Common myeloid progenitor, CD34-positive (primary cell): Measurements from ENCODE around the gene IP6K3.

Experiments
- CTCF ChIA-PET: fragments of 350-600 bp; sonication (Branson Sonifier 250); formaldehyde crosslinking; loops from one replicate; lab custom pipeline; 2021; ENCODE audit warnings: antibody characterized with exemption; lab: Charles Lee
- POLR2A ChIA-PET: fragments of 350-600 bp; sonication (Branson Sonifier 250); formaldehyde crosslinking; loops from one replicate; lab custom pipeline; 2021; ENCODE audit warnings: antibody characterized with exemption; lab: Charles Lee
- DNase-seq, 3 donors: peaks; one replicate each; pipeline versions ENCODE4 v3.0.0 to v3.0.0-alpha.2; 2013
- H3K27ac ChIP-seq, 2 experiments: 1 replicate in 1 of 2; 2 replicates in 1 of 2; pipeline ENCODE4 v1.7.0; 2013; ENCODE audit warnings: inconsistent platforms in 2 of 2, low read length in 2 of 2, mild to moderate bottlenecking in 2 of 2, low read depth in 1 of 2, moderate library complexity in 1 of 2; ENCODE audit not compliant: severe bottlenecking in 2 of 2, insufficient read depth in 1 of 2, poor library complexity in 1 of 2
- H3K27me3 ChIP-seq, 5 experiments: replicated peaks in 2 of 5; 1 replicate in 3 of 5; 2 replicates in 2 of 5; pipeline versions ENCODE4 v1.6.1 to v1.7.0; 2013; ENCODE audit warnings: low read length in 4 of 5, mild to moderate bottlenecking in 2 of 5, moderate library complexity in 2 of 5, inconsistent platforms in 1 of 5; ENCODE audit not compliant: insufficient read depth in 5 of 5, control insufficient read depth in 4 of 5
- H3K36me3 ChIP-seq, 4 experiments: 1 replicate in 2 of 4; 2 replicates in 2 of 4; pipeline versions ENCODE4 v1.6.1 to v1.7.0; 2013; ENCODE audit warnings: low read length in 3 of 4, control low read depth in 1 of 4, mild to moderate bottlenecking in 1 of 4; ENCODE audit not compliant: control insufficient read depth in 4 of 4, insufficient read depth in 4 of 4
- H3K4me1 ChIP-seq, 4 experiments: 1 replicate in 3 of 4; 2 replicates in 1 of 4; pipeline versions ENCODE4 v1.6.1 to v1.7.1; 2013; ENCODE audit warnings: low read length in 3 of 4, mild to moderate bottlenecking in 3 of 4, control low read depth in 1 of 4, inconsistent platforms in 1 of 4, moderate library complexity in 1 of 4; ENCODE audit not compliant: control insufficient read depth in 4 of 4, insufficient read depth in 4 of 4; ENCODE audit errors: control extremely low read depth in 1 of 4
- H3K4me3 ChIP-seq, 7 experiments: 1 replicate in 4 of 7; 2 replicates in 3 of 7; pipeline versions ENCODE4 v1.5.1 to v1.7.0; 2013; ENCODE audit warnings: mild to moderate bottlenecking in 7 of 7, low read length in 6 of 7, moderate library complexity in 6 of 7, inconsistent platforms in 2 of 7, low read depth in 2 of 7, control low read depth in 1 of 7; ENCODE audit not compliant: insufficient read depth in 4 of 7, control insufficient read depth in 1 of 7; ENCODE audit errors: extremely low read depth in 1 of 7
- H3K9me3 ChIP-seq, 5 experiments: 1 replicate in 4 of 5; 2 replicates in 1 of 5; pipeline versions ENCODE4 v1.6.1 to v1.7.1; 2013; ENCODE audit warnings: low read length in 4 of 5, mild to moderate bottlenecking in 2 of 5, inconsistent platforms in 1 of 5, low read depth in 1 of 5, moderate library complexity in 1 of 5; ENCODE audit not compliant: control insufficient read depth in 4 of 5, insufficient read depth in 2 of 5; ENCODE audit errors: control extremely low read depth in 1 of 5
- WGBS: methylation state at CpG from one replicate; pipeline ENCODE4 v1.1.5; 2013; ENCODE audit not compliant: insufficient coverage; 5-methylcytosine and 5-hydroxymethylcytosine counted together

The IP6K3 gene

DNA sequence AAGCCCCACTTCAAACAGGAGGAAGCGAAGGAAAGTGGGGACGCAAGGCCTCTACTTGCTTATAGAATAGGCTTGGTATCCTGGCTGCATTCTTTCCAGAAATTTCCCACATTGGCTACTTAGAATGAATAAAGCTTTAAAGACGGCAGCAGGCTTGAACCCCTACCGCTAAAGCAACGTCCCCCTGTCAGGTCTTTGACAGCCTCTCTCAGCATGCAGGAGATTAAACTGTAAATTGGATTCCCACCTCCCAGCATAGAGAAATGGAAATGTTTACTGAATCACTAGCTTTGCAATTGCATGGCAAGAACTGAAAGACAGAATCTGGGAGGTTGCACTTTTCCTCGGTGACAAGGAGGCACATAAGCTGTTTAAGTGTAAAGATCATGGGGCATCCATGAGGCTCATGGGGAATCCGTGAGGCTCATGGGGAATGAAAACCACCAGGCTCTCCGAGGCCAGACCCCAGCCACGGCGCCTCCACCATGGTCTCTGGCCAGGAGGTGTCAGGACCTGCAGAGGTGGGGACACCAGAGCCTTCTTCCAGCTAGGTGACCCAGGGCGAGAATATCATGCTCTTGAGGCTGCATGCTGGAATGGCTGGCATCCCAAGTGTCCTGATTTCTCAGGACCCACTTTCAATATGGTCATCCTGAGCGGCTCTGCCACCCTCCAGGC lies 31.9 kb upstream of the IP6K3 start:
- 95% methylated on average over 9 of the region's 12 CpGs for WGBS
- Histone ChIP-seq H3K4me3 (no peak overlapping the region), H3K36me3 (peaks cover 20 to 95% (median 78%) of the 10 kb centered on the region in 4 experiments), H3K27ac (no peak overlapping the region), H3K9me3 (no peaks in the 10 kb centered on the region), H3K4me1 (no peaks in the 10 kb centered on the region), H3K27me3 (no peaks in the 10 kb centered on the region)
- CTCF ChIA-PET: interaction anchor here (0.8 to 8.0 kb wide), 9 partner anchors 8 to 181 kb away, joined by 3 to 54 read pairs (median 4); no protein-coding TSS in a partner anchor
- POLR2A ChIA-PET: no interaction called here
- DNase-seq: no peak

DNA sequence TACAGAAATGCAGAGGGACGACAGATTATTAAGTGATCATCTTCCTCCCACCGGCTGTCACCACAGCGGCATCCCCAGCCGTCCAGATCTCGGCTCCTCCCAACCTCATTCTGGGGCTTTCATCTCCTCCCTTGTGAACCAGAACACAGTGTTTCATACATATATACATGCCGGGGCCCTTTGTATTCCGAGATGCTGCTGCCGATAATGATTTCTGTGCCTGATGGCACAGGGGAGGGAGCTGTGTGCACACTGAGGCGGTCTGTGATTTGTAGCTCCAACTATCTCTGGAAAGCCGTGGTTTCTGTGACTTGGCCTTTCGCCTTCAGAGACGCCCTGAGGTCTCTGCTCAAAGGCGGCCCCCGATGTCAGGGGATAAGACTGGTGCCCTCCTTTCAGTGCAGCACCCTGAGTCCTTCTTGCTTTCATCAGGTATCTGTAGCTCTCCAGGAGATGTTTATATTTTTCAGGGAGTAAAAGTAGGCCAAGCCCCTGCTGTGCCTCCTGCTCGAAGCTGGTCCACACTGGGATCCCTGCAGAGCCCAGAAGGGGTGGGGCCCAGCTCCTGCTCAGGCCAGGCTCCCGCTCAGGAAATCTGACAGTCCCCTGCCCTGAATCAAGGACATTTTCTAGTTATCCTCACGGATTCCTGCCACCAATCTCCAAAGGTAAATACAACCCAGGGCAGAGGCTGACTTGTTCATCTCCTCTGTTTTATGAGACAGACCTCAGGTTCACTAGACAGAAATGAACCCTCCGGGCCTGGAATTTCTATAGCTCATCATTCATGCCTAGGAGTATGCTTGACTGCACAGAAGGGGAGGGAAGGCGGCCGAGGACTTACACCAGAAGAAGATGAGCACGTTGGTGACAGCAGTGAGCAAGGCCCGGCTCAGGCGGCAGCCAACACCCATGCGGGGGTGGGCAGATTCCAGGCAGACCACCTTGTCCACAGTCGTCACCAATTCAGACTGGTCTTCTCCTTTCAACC lies 31.0 kb upstream of the IP6K3 start:
- Histone ChIP-seq H3K9me3 (no peaks in the 10 kb centered on the region), H3K36me3 (peaks cover 15 to 95% (median 75%) of the 10 kb centered on the region in 4 experiments), H3K27me3 (no peaks in the 10 kb centered on the region), H3K4me3 (no peak overlapping the region), H3K27ac (no peak overlapping the region), H3K4me1 (no peaks in the 10 kb centered on the region)
- DNase-seq: no peak
- 97% methylated on average over 24 of the region's 25 CpGs for WGBS
- CTCF ChIA-PET: interaction anchor here (0.9 to 8.0 kb wide), 6 partner anchors 9 to 182 kb away, joined by 3 to 54 read pairs (median 4); no protein-coding TSS in a partner anchor
- POLR2A ChIA-PET: no interaction called here

DNA sequence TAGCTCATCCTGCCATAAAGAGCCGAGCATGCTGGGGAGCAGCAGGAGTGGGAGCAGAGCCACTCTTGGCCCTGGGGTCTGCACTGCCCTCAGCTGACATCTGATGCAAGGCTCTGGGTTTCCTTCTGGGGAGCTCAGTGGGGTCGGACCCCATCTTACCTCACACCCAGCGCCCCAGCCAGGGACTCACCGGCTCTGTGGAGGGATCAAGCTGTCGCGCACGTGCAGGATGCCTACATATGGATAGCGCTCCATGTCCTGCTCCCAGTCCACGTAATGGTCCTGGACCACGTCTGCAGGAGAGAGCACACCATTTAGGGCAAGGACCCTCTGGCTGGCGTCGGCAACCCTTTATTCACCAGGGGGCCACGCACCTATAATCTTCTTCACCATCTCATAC lies 30.1 kb upstream of the IP6K3 start:
- H3K27ac ChIP-seq: no peak overlapping the region
- ChIA-PET POLR2A (no interaction called here), CTCF (interaction anchor here (8.0 kb wide), 1 partner anchor 9 kb away, joined by 54 read pairs; no protein-coding TSS in a partner anchor)
- DNase-seq: no peak
- WGBS: 80% methylated on average over 7 of the region's 13 CpGs
- peaks cover 0 to 1% (median 0%) of the 10 kb centered on the region in 4 experiments for H3K4me1 ChIP-seq
- no peak overlapping the region for H3K4me3 ChIP-seq
- H3K9me3 ChIP-seq: no peaks in the 10 kb centered on the region
- peaks cover 15 to 92% (median 71%) of the 10 kb centered on the region in 4 experiments for H3K36me3 ChIP-seq
- no peaks in the 10 kb centered on the region for H3K27me3 ChIP-seq

DNA sequence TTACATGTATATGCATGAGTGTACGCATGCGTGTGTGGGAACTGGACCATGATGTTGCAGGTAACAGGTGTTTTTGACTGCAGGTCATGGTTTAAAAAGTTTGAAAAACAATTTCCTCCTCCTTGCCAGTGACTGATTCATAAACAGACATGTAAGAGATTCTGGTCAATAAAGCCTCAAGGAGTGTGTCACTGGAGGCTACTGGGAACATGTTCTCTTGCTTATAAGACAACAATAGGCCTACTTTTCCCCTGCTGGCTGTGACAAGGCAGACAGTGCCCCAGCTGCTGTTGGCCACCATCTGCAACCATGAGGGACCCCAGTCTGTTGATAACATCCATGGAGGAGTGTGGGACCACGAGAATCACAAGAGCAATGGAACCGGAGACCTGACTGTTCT lies 29.5 kb upstream of the IP6K3 start:
- DNase-seq: no peak
- Histone ChIP-seq H3K27ac (no peak overlapping the region), H3K4me1 (peaks cover 0 to 4% (median 0%) of the 10 kb centered on the region in 4 experiments), H3K4me3 (no peak overlapping the region), H3K27me3 (no peaks in the 10 kb centered on the region), H3K9me3 (no peaks in the 10 kb centered on the region), H3K36me3 (peaks cover 15 to 86% (median 69%) of the 10 kb centered on the region in 4 experiments)
- 100% methylated on average over 4 of the region's 4 CpGs for WGBS
- POLR2A ChIA-PET: no interaction called here
- CTCF ChIA-PET: interaction anchor here (1.2 to 8.0 kb wide), 2 partner anchors 9 to 191 kb away, joined by 3 to 54 read pairs; no protein-coding TSS in a partner anchor

DNA sequence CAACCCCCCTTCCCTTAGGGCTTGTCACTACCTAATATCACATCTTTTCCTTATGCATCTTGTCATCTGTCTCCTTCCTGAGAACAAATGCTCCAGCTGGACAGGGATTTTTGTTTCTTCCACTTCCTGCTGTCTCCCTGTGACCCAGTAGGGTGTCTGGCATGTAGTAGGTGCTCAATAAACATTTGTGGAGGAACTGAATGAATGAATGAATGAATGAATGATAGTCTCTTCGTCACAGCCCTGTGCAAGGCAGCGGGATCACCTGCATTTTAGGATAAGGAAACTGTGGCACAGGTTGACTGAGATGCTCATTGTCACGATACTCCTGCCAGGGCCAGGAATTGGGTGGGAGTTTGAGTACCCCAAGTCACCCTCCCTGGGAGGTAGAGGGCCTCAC lies 28.1 kb upstream of the IP6K3 start:
- POLR2A ChIA-PET: no interaction called here
- H3K36me3 ChIP-seq: peaks cover 15 to 73% (median 58%) of the 10 kb centered on the region in 4 experiments

DNA sequence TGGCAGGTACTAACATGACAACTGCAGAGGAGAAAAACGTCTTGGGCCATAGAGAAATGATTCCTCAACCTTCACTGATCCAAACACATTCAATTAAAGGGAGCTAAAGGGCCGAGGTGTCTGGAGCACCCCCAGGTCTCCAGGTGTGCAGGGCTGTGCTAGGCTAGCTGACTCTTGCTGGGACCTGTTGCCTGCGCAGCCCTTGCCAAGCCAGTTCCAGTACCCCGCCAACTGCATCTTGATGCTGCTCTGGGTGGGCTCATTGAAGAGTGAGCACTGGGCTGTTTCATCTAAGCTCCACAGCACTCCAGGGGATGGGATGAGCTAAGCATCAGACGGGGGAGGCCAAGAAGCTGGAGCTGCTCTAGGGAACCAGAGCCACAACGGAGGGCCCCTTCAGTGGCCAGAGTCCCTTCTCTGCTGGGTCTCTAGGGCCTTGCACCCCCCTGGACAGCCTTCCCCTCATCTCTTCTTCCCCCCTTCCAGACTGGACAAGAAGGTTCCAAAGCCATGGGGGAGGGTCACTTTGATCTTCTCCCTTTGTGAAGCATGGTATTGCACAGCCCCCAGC lies 26.3 kb upstream of the IP6K3 start:
- no peak for DNase-seq
- ChIA-PET POLR2A (interaction anchor here (0.6 kb wide), 1 partner anchor 157 kb away, joined by 6 read pairs; no protein-coding TSS in a partner anchor), CTCF (interaction anchor here (0.7 to 8.9 kb wide), 11 partner anchors 10 to 382 kb away, joined by 3 to 86 read pairs (median 4); partner anchors contain the start of gene LEMD2)
- Histone ChIP-seq H3K36me3 (peaks cover 8 to 55% (median 42%) of the 10 kb centered on the region in 4 experiments), H3K4me3 (no peak overlapping the region), H3K27ac (no peak overlapping the region), H3K4me1 (peaks cover 0 to 8% (median 1%) of the 10 kb centered on the region in 4 experiments), H3K9me3 (no peaks in the 10 kb centered on the region), H3K27me3 (peaks cover 0 to 22% (median 5%) of the 10 kb centered on the region in 5 experiments)
- 82% methylated on average over 5 of the region's 6 CpGs for WGBS

More for the DNA sequence above, 28.1 kb upstream of the IP6K3 start:
- CTCF ChIA-PET: no interaction called here
- H3K4me3 ChIP-seq: no peak overlapping the region
- no peak overlapping the region for H3K27ac ChIP-seq
- 100% methylated on average over 3 of the region's 3 CpGs for WGBS
- H3K4me1 ChIP-seq: peaks cover 0 to 6% (median 0%) of the 10 kb centered on the region in 4 experiments
- no peak for DNase-seq
- peaks cover 0 to 11% (median 4%) of the 10 kb centered on the region in 5 experiments for H3K27me3 ChIP-seq
- no peaks in the 10 kb centered on the region for H3K9me3 ChIP-seq
